ENCODE data around the gene NHS. TPM values are rescaled to one million over a fixed set of nuclear protein-coding genes. Genes with fewer than 3 reads are reported as not detected.

The NHS gene
- total RNA-seq, 1 donor from 2014 or later, result 117 TPM

- H3K4me1 Mint-ChIP-seq (ENCODE audit: low read depth), result peaks cover 62% of the 10 kb centered on the region
- H3K9me3 Mint-ChIP-seq (ENCODE audit: low read depth), result no peaks in the 10 kb centered on the region
- H3K27ac Mint-ChIP-seq, result peak overlapping the region; percentile 87
Measured at GRCh38 chrX:17595456-17596035, 220.5 kb downstream of the NHS start.

GRCh38 chrX:17596061-17596460, 221.1 kb downstream of the NHS start:
- Mint-ChIP-seq H3K27me3 (no peaks in the 10 kb centered on the region), H3K36me3 (ENCODE audit: insufficient read depth) (peaks cover 3% of the 10 kb centered on the region), H3K9me3 (ENCODE audit: low read depth) (no peaks in the 10 kb centered on the region), H3K27ac (peak overlapping the region; percentile 87), H3K4me3 (ENCODE audit: low read depth) (no peak overlapping the region), H3K4me1 (ENCODE audit: low read depth) (peaks cover 62% of the 10 kb centered on the region)
- no peak for DNase-seq (ENCODE audit: low spot score, unreplicated experiment)
- no peak for TF ChIP-seq CTCF (IDR thresholded peaks at IDR 0.05; ENCODE audit: unreplicated experiment)

More at GRCh38 chrX:17595456-17596035, 220.5 kb downstream of the NHS start:
- no peaks in the 10 kb centered on the region for H3K27me3 Mint-ChIP-seq
- no peak for DNase-seq (ENCODE audit: low spot score, unreplicated experiment)
- TF ChIP-seq CTCF (IDR thresholded peaks at IDR 0.05; ENCODE audit: unreplicated experiment), result no peak
- peaks cover 3% of the 10 kb centered on the region for H3K36me3 Mint-ChIP-seq (ENCODE audit: insufficient read depth)
- no peak overlapping the region for H3K4me3 Mint-ChIP-seq (ENCODE audit: low read depth)

- Mint-ChIP-seq H3K4me1 (ENCODE audit: low read depth) (peaks cover 61% of the 10 kb centered on the region), H3K4me3 (ENCODE audit: low read depth) (no peak overlapping the region), H3K36me3 (ENCODE audit: insufficient read depth) (peaks cover 3% of the 10 kb centered on the region), H3K27me3 (no peaks in the 10 kb centered on the region), H3K27ac (peak overlapping the region; percentile 87), H3K9me3 (ENCODE audit: low read depth) (no peaks in the 10 kb centered on the region)
- no peak for TF ChIP-seq CTCF (IDR thresholded peaks at IDR 0.05; ENCODE audit: unreplicated experiment)
- DNase-seq (ENCODE audit: low spot score, unreplicated experiment), result no peak
Measured at GRCh38 chrX:17596546-17597205, 221.7 kb downstream of the NHS start.

GRCh38 chrX:17597327-17597726, 222.3 kb downstream of the NHS start:
- Mint-ChIP-seq H3K36me3 (ENCODE audit: insufficient read depth) (peaks cover 5% of the 10 kb centered on the region), H3K9me3 (ENCODE audit: low read depth) (no peaks in the 10 kb centered on the region), H3K27me3 (no peaks in the 10 kb centered on the region), H3K4me1 (ENCODE audit: low read depth) (peaks cover 62% of the 10 kb centered on the region), H3K4me3 (ENCODE audit: low read depth) (no peak overlapping the region), H3K27ac (peak overlapping the region; percentile 76)
- no peak for TF ChIP-seq CTCF (IDR thresholded peaks at IDR 0.05; ENCODE audit: unreplicated experiment)
- no peak for DNase-seq (ENCODE audit: low spot score, unreplicated experiment)

GRCh38 chrX:17597836-17598439, 222.9 kb downstream of the NHS start:
- H3K27me3 Mint-ChIP-seq, result no peaks in the 10 kb centered on the region
- TF ChIP-seq CTCF (IDR thresholded peaks at IDR 0.05; ENCODE audit: unreplicated experiment), result no peak
- H3K36me3 Mint-ChIP-seq (ENCODE audit: insufficient read depth), result peaks cover 4% of the 10 kb centered on the region
- peaks cover 63% of the 10 kb centered on the region for H3K4me1 Mint-ChIP-seq (ENCODE audit: low read depth)
- DNase-seq (ENCODE audit: low spot score, unreplicated experiment), result no peak
- H3K4me3 Mint-ChIP-seq (ENCODE audit: low read depth), result no peak overlapping the region
- H3K9me3 Mint-ChIP-seq (ENCODE audit: low read depth), result no peaks in the 10 kb centered on the region
- H3K27ac Mint-ChIP-seq, result peak overlapping the region; percentile 76
